Thyroid gland (tissue), 4 donors: ENCODE results near the gene YIF1B. TPM values are rescaled to one million over a fixed set of nuclear protein-coding genes. Genes with fewer than 3 reads are reported as not detected.

Experiments used
- DNase-seq, 2 donors: peaks; one replicate each; pipeline ENCODE4 v3.0.0-alpha.2; 2019
- H3K27ac ChIP-seq, 3 donors: fragments of 200-600 bp; sonication (generic); 1 replicate in 2 of 3; 2 replicates in 1 of 3; pipeline ENCODE4 v1.5.1; 2016 to 2019; ENCODE audit warnings: mild to moderate bottlenecking in 1 of 3, moderate library complexity in 1 of 3
- H3K27me3 ChIP-seq: fragments of 200-600 bp; sonication (generic); one replicate; pipeline ENCODE4 v1.5.1; 2019
- H3K36me3 ChIP-seq, 2 donors: fragments of 200-600 bp; sonication (generic); one replicate each; pipeline ENCODE4 v1.5.1; 2016 to 2019
- H3K4me1 ChIP-seq, 2 donors: fragments of 200-600 bp; sonication (generic); one replicate each; pipeline ENCODE4 v1.5.1; 2017 to 2019
- H3K4me3 ChIP-seq, 3 donors: fragments of 200-600 bp; sonication (generic); replicated peaks in 1 of 3; 1 replicate in 2 of 3; 2 replicates in 1 of 3; pipeline ENCODE4 v1.5.1; 2016; ENCODE audit warnings: mild to moderate bottlenecking in 1 of 3
- H3K9me3 ChIP-seq: fragments of 200-600 bp; sonication (generic); one replicate; pipeline ENCODE4 v1.5.1; 2017
- CTCF ChIP-seq, 6 experiments: fragments of 200-600 bp in 3 of 6; fragments of 450-650 bp in 3 of 6; sonication (generic) in 3 of 6; IDR thresholded peaks; one replicate each; pipeline ENCODE4 v1.5.1; 2016 to 2019; ENCODE audit warnings: antibody characterized with exemption in 6 of 6, mild to moderate bottlenecking in 2 of 6, inconsistent platforms in 1 of 6, moderate library complexity in 1 of 6
- POLR2A ChIP-seq, 2 donors: fragments of 450-650 bp; IDR thresholded peaks; one replicate each; pipeline ENCODE4 v1.6.1; 2017; ENCODE audit warnings: antibody characterized with exemption in 2 of 2, mild to moderate bottlenecking in 2 of 2, moderate library complexity in 1 of 2
- WGBS, 2 donors: methylation state at CpG; one replicate each; pipeline ENCODE4 v1.1.5; 2017; 5-methylcytosine and 5-hydroxymethylcytosine counted together
- intact Hi-C: fragments of 100-400 bp; cut with DNase I; formaldehyde crosslinking; loops from one replicate; pipeline ENCODE4 v1.15.1; 2023
- total RNA-seq, 4 donors: library from RNA; depleted of rRNA; stranded (reverse); fragments of >200 nt; gene quantifications; one replicate each; pipeline ENCODE4 v1.2.3, GENCODE V29; 2016

Gene YIF1B
- total RNA-seq, 4 donors from 2014 or later = 12.9 to 30.9 (median 21.0) TPM

DNA sequence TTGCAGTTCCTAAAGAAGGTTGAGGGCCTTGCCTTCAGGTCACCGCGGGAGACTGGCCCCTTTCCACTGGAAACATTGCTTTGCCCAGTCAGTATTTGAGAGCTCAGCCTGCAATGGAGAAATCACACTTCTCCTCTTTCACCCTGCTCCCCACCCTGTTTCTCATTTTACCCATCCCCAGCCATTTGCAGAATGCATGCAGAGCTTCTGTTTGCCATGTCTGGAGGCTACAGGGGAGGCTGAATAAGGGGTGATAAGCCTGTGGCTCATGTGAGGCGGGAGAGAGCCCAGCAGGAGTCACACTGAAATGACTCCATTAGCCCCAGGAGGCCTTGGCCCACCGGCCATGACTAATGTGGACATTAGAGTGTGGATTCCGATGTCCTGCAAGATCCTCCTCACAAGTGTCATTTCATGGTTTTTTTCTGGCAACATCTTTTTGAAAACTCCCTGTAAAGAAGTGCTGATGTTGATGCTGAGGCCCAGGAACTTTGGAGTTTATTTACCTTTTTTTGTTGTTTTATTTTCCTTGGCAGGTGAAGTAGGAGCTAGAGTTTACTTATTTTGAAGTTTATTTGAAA lies 45.1 kb downstream of the YIF1B start:
- intact Hi-C loops = no loop called here
- Histone ChIP-seq H3K27ac (no peak overlapping the region), H3K4me3 (no peak overlapping the region), H3K27me3 (no peaks in the 10 kb centered on the region), H3K36me3 (no peaks in the 10 kb centered on the region), H3K9me3 (no peaks in the 10 kb centered on the region), H3K4me1 (peaks cover 50 to 69% of the 10 kb centered on the region in 2 donors)
- TF ChIP-seq CTCF (IDR thresholded peaks at IDR 0.05) (no peak), POLR2A (IDR thresholded peaks at IDR 0.05) (no peak)
- DNase-seq = no peak
- WGBS, 2 donors = 74 to 84% methylated on average over 5 of the region's 5 CpGs

DNA sequence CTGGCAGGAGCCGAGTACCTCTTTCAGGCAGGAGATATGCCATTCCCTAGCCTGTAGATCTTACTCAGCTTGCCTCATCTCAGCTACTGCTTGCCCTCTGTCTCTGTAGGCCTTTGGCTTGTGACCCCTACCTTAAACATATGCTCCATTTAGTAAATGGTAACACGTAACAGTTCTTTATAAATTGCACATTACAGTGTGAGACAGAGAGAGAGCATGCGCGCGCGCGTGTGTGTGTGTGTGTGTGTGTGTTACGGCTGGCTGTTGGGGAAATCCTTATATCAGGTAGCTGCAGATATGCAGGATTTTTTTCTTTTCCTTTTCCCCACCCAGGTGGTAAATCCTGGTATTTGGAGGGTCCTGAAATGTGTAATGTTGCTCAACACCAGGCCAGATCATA lies 47.2 kb downstream of the YIF1B start:
- peak overlapping the region in 1 of 3 donors; percentile 76 for H3K27ac ChIP-seq
- DNase-seq = no peak
- H3K4me1 ChIP-seq = peaks cover 33 to 58% of the 10 kb centered on the region in 2 donors
- no peaks in the 10 kb centered on the region for H3K9me3 ChIP-seq
- TF ChIP-seq POLR2A (IDR thresholded peaks at IDR 0.05) (no peak), CTCF (IDR thresholded peaks at IDR 0.05) (no peak)
- no peaks in the 10 kb centered on the region for H3K27me3 ChIP-seq
- 74 to 81% methylated on average over 8 of the region's 8 CpGs for WGBS, 2 donors
- H3K36me3 ChIP-seq = no peaks in the 10 kb centered on the region
- H3K4me3 ChIP-seq = no peak overlapping the region
- intact Hi-C loops = no loop called here

DNA sequence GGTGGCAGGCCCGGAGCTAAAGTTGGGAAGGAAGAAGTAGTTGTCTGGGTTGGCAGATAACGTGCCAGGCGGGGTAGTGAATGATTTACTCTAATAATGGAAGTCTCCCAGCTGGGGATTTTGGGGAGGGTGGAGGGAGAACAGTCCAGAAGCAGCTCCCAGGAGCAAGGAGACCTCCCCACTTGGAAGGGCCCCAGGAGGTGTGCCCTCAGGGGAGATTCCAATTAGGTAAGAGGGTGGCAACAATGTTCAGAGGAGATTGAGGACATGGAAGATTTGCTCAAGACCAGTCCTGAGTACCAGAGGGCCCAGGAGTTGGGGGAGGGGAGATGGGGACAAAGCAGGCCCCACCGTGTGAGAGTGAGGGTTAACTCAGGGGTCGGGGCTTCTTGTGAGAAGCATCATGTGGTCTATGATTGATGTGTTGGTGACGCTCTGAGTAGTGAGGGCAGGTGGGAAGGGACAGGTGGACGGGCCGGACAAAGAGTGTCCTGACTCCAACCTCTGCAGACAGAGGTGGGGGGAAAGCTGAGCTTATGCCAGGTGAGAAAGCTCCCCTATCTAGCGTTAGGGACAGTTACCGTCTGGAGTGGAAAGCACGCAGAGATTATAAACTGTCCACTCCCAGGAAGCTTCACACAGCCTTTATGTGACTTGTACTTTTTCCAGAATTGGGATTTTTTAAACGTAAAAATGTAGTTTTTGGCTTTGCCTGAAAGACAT lies 47.8 kb downstream of the YIF1B start:
- intact Hi-C loops = no loop called here
- WGBS, 2 donors = 63 to 65% methylated on average over 12 of the region's 12 CpGs
- peak; percentile 37 to 56 for DNase-seq
- no peaks in the 10 kb centered on the region for H3K36me3 ChIP-seq
- H3K27ac ChIP-seq = peak overlapping the region; percentile 76 to 96 (median 76)
- peaks cover 27 to 54% of the 10 kb centered on the region in 2 donors for H3K4me1 ChIP-seq
- H3K9me3 ChIP-seq = no peaks in the 10 kb centered on the region
- no peak overlapping the region for H3K4me3 ChIP-seq
- no peaks in the 10 kb centered on the region for H3K27me3 ChIP-seq
- no peak for TF ChIP-seq CTCF (IDR thresholded peaks at IDR 0.05)
- TF ChIP-seq POLR2A (IDR thresholded peaks at IDR 0.05) = no peak

DNA sequence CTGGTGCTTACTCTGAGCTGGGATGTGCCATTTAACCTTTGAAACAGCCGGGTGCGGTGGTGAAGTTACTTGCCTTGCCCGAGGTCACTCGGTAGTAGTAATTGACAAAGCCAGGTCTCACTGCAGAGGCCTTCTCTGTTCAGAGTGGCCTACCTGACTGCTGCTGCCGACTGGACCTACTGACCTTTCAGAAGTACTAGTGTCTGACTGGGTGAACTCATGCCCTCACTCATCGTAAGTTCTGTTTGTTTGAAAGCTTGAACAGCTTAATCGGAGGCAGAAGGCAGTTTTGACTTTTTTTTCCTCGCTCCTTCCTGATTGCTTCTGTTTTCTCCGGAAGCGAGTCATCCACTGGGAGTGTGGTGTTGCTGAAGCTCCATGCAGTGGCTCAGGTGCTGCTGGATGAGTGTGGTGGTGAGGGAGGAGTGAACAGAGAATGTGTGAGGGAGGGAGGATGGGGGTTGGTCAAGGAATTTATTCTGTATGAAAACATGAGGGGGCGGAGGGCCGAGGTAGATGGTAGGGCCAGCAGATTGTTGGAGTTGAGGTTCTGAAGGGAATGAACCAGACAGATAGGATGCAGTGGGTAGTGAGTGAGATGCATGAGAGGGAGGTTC lies 48.7 kb downstream of the YIF1B start:
- intact Hi-C loops = no loop called here
- no peak for TF ChIP-seq CTCF (IDR thresholded peaks at IDR 0.05)
- no peak for TF ChIP-seq POLR2A (IDR thresholded peaks at IDR 0.05)
- WGBS, 2 donors = 47 to 54% methylated on average over 12 of the region's 12 CpGs

More for the DNA sequence above, 48.7 kb downstream of the YIF1B start:
- H3K4me3 ChIP-seq = peak overlapping the region in 2 of 3 donors; percentile 5 to 71
- no peaks in the 10 kb centered on the region for H3K27me3 ChIP-seq
- DNase-seq = peak; percentile 30 to 36
- H3K9me3 ChIP-seq = no peaks in the 10 kb centered on the region
- no peaks in the 10 kb centered on the region for H3K36me3 ChIP-seq
- H3K4me1 ChIP-seq = peaks cover 27 to 54% of the 10 kb centered on the region in 2 donors
- H3K27ac ChIP-seq = peak overlapping the region; percentile 76 to 96 (median 76)
